HG03280 (cell line): Measurements from ENCODE around the gene CFI.

Source experiments
- ATAC-seq: cut with Tn5 transposase; IDR thresholded peaks from one replicate; pipeline ENCODE4 v1.9.1; 2021; ENCODE audit warnings: mild to moderate bottlenecking, moderate library complexity; ENCODE audit not compliant: unreplicated experiment

The CFI gene

GRCh38 chr4:109735566-109736365 lies 66.0 kb downstream of the CFI start:
- no peak for ATAC-seq

GRCh38 chr4:109733728-109734127 lies 68.1 kb downstream of the CFI start:
- no peak for ATAC-seq

GRCh38 chr4:109730619-109731545 lies 70.9 kb downstream of the CFI start:
- ATAC-seq = no peak

- ATAC-seq = peak; percentile 84
Observed at GRCh38 chr4:109729718-109730618, 71.8 kb downstream of the CFI start, which contains the start of gene PLA2G12A. TSS of gene PLA2G12A (minus strand) at chr4:109730070. CDS start at chr4:109729809, 261 bp downstream.

- ATAC-seq = peak; percentile 26
Observed at GRCh38 chr4:109729117-109729717, 72.6 kb downstream of the CFI start.

- no peak for ATAC-seq
Observed at GRCh38 chr4:109728385-109728784, 73.4 kb downstream of the CFI start.

GRCh38 chr4:109723110-109723509 lies 78.7 kb downstream of the CFI start:
- no peak for ATAC-seq

- no peak for ATAC-seq
Observed at GRCh38 chr4:109722357-109722756, 79.4 kb downstream of the CFI start.

- no peak for ATAC-seq
Observed at GRCh38 chr4:109721033-109721432, 80.8 kb downstream of the CFI start.

GRCh38 chr4:109719604-109720003 lies 82.2 kb downstream of the CFI start:
- no peak for ATAC-seq

- ATAC-seq = no peak
Observed at GRCh38 chr4:109718759-109719158, 83.0 kb downstream of the CFI start.

- no peak for ATAC-seq
Observed at GRCh38 chr4:109713500-109713899, 88.3 kb downstream of the CFI start.

- peak; percentile 90 for ATAC-seq
Observed at GRCh38 chr4:109708990-109709389, 92.8 kb downstream of the CFI start.

- ATAC-seq = no peak
Observed at GRCh38 chr4:109708435-109708834, 93.4 kb downstream of the CFI start.

- peak; percentile 6 for ATAC-seq
Observed at GRCh38 chr4:109703664-109704361, 98.0 kb downstream of the CFI start.

- ATAC-seq = peak; percentile 83
Observed at GRCh38 chr4:109702950-109703663, 98.7 kb downstream of the CFI start, which contains the start of gene CASP6. TSS of gene CASP6 (minus strand) at chr4:109703445. CDS start at chr4:109703395, 50 bp downstream.

- no peak for ATAC-seq
Observed at GRCh38 chr4:109701566-109702410, 100.0 kb downstream of the CFI start.
